Testis (tissue), 3 donors: Measurements from ENCODE around the gene CPA1. TPM values are rescaled to one million over a fixed set of nuclear protein-coding genes. Genes with fewer than 3 reads are reported as not detected.

Experiments
- DNase-seq: peaks from one replicate; pipeline ENCODE4 v3.0.0-alpha.2; 2019
- H3K27ac ChIP-seq, 2 donors: fragments of 200-600 bp; sonication (generic); one replicate each; pipeline ENCODE4 v1.5.1; 2019
- H3K27me3 ChIP-seq: fragments of 200-600 bp; sonication (generic); one replicate; pipeline ENCODE4 v1.5.1; 2019
- H3K36me3 ChIP-seq: fragments of 200-600 bp; sonication (generic); one replicate; pipeline ENCODE4 v1.5.1; 2017; ENCODE audit warnings: low read depth; ENCODE audit errors: missing control alignments
- H3K4me1 ChIP-seq: fragments of 200-600 bp; sonication (generic); one replicate; pipeline ENCODE4 v1.5.1; 2019
- H3K4me3 ChIP-seq, 2 donors: fragments of 200-600 bp; sonication (generic); one replicate each; pipeline ENCODE4 v1.5.1; 2017 to 2019
- H3K9me3 ChIP-seq: fragments of 200-600 bp; sonication (generic); one replicate; pipeline ENCODE4 v1.5.1; 2017
- POLR2A ChIP-seq: fragments of 450-650 bp; IDR thresholded peaks from one replicate; pipeline ENCODE4 v1.6.1; 2017; ENCODE audit warnings: antibody characterized with exemption, mild to moderate bottlenecking, moderate library complexity
- WGBS, 2 donors: methylation state at CpG; one replicate each; pipeline ENCODE4 v1.1.5; 2018; 5-methylcytosine and 5-hydroxymethylcytosine counted together
- intact Hi-C: fragments of 100-400 bp; cut with DNase I; formaldehyde crosslinking; loops from one replicate; pipeline ENCODE4 v1.15.1; 2023; ENCODE audit warnings: low total_unique reads
- polyA plus RNA-seq: library from polyadenylated mRNA; stranded (reverse); fragments of 350-450 nt; fragmentation: Illumina TruSeq; extraction: RNeasy Lipid Tissue Mini Kit (QIAGEN cat#74804); gene quantifications from one replicate; pipeline ENCODE4 v1.2.3, GENCODE V29; 2014; ENCODE audit warnings: low read depth, low replicate concordance; ENCODE audit not compliant: insufficient read depth
- total RNA-seq, 2 donors: library from RNA; depleted of rRNA; stranded (reverse); fragments of >200 nt; gene quantifications; one replicate each; pipeline ENCODE4 v1.2.3, GENCODE V29; 2016
- TF ChIP-seq, protein P1 (sequence below), 3 experiments: fragments of 450-650 bp in 2 of 3; fragments of 200-600 bp in 1 of 3; sonication (generic) in 1 of 3; IDR thresholded peaks; one replicate each; pipeline ENCODE4 v1.5.1; 2016 to 2019; ENCODE audit warnings: antibody characterized with exemption in 3 of 3, mild to moderate bottlenecking in 2 of 3, moderate library complexity in 1 of 3

CPA1 gene
- total and polyA plus RNA-seq, 3 donors from 2014 or later, result 2.5 to 3.9 (median 3.0) TPM

- DNase-seq, result no peak
- H3K36me3 ChIP-seq, result no peaks in the 10 kb centered on the region
- no peaks in the 10 kb centered on the region for H3K27me3 ChIP-seq
- intact Hi-C loops, result no loop called here
- no peaks in the 10 kb centered on the region for H3K9me3 ChIP-seq
- TF ChIP-seq, protein P1, sequence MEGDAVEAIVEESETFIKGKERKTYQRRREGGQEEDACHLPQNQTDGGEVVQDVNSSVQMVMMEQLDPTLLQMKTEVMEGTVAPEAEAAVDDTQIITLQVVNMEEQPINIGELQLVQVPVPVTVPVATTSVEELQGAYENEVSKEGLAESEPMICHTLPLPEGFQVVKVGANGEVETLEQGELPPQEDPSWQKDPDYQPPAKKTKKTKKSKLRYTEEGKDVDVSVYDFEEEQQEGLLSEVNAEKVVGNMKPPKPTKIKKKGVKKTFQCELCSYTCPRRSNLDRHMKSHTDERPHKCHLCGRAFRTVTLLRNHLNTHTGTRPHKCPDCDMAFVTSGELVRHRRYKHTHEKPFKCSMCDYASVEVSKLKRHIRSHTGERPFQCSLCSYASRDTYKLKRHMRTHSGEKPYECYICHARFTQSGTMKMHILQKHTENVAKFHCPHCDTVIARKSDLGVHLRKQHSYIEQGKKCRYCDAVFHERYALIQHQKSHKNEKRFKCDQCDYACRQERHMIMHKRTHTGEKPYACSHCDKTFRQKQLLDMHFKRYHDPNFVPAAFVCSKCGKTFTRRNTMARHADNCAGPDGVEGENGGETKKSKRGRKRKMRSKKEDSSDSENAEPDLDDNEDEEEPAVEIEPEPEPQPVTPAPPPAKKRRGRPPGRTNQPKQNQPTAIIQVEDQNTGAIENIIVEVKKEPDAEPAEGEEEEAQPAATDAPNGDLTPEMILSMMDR (IDR thresholded peaks at IDR 0.05), result no peak
- no peak for TF ChIP-seq POLR2A
- H3K4me1 ChIP-seq, result peaks cover 1% of the 10 kb centered on the region
- H3K4me3 ChIP-seq, result no peak overlapping the region
- WGBS, 2 donors, result 95 to 100% methylated on average over 4 to 6 of the region's 6 CpGs
- H3K27ac ChIP-seq, result no peak overlapping the region
Observed at GRCh38 chr7:130385600-130386066, 5.3 kb downstream of the CPA1 start.

- Histone ChIP-seq H3K9me3 (no peaks in the 10 kb centered on the region), H3K36me3 (no peaks in the 10 kb centered on the region), H3K27ac (no peak overlapping the region), H3K4me3 (no peak overlapping the region), H3K4me1 (no peaks in the 10 kb centered on the region), H3K27me3 (no peaks in the 10 kb centered on the region)
- no peak for TF ChIP-seq POLR2A
- TF ChIP-seq, protein P1 (IDR thresholded peaks at IDR 0.05), result no peak
- intact Hi-C loops, result no loop called here
- DNase-seq, result no peak
- 81 to 94% methylated on average over 3 of the region's 3 CpGs for WGBS, 2 donors
Observed at GRCh38 chr7:130386876-130387275, 6.6 kb downstream of the CPA1 start.

DNA sequence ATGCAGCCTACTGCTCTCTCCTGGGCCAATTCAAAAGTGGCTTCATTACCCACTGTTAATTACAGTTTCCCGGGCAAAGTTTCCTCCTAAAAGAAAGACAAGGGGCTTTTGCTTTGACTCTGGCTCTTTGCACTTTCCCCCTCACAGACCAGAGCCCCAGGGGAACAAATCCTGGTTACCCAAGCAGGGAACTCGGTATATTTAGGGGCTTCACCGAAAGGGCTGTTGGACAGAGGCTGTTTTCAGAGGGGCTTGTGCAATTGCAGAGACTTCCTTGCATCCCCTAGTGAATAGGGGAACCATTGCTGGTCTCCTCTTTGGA, 7.0 kb downstream of the CPA1 start:
- no peaks in the 10 kb centered on the region for H3K4me1 ChIP-seq
- no peak for TF ChIP-seq POLR2A
- TF ChIP-seq, protein P1 (IDR thresholded peaks at IDR 0.05), result no peak
- H3K4me3 ChIP-seq, result no peak overlapping the region
- no peaks in the 10 kb centered on the region for H3K9me3 ChIP-seq
- H3K36me3 ChIP-seq, result no peaks in the 10 kb centered on the region
- H3K27ac ChIP-seq, result no peak overlapping the region
- intact Hi-C loops, result no loop called here
- 90 to 100% methylated on average over 3 of the region's 3 CpGs for WGBS, 2 donors
- H3K27me3 ChIP-seq, result no peaks in the 10 kb centered on the region
- no peak for DNase-seq

DNA sequence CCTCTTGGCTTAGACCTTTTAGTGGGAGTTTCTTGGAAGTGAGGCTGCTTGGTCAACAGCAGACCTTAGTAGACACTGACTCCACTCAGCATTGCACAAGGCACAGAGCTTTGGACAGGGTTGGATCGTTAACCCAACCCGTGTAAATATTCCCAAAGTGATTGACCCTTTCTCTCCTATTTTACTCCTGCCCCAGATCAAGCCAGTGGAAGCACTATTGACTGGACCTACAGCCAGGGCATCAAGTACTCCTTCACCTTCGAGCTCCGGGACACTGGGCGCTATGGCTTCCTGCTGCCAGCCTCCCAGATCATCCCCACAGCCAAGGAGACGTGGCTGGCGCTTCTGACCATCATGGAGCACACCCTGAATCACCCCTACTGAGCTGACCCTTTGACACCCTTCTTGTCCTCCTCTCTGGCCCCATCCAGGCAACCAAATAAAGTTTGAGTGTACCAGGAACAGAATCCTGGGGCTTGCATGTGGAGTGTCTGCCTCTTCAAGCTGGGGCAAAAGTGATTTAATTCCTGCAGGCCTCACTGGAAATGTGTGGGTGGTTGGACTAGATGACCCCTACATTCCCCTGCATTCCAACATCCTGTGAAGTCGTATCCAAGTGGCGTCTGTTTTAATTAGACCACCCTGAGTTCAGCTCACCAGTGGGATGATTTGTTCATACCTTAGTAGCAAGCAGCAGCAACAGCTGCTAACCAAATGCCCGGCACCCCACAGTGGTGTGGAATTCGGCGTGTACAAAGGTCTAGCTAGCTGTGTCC, 7.5 kb downstream of the CPA1 start:
- TF ChIP-seq, protein P1 (IDR thresholded peaks at IDR 0.05), result no peak
- no peak for TF ChIP-seq POLR2A
- DNase-seq, result no peak
- Histone ChIP-seq H3K36me3 (no peaks in the 10 kb centered on the region), H3K9me3 (no peaks in the 10 kb centered on the region), H3K4me3 (no peak overlapping the region), H3K4me1 (peaks cover 2% of the 10 kb centered on the region), H3K27me3 (no peaks in the 10 kb centered on the region), H3K27ac (no peak overlapping the region)
- 71 to 74% methylated on average over 12 of the region's 12 CpGs for WGBS, 2 donors
- intact Hi-C loops, result no loop called here

DNA sequence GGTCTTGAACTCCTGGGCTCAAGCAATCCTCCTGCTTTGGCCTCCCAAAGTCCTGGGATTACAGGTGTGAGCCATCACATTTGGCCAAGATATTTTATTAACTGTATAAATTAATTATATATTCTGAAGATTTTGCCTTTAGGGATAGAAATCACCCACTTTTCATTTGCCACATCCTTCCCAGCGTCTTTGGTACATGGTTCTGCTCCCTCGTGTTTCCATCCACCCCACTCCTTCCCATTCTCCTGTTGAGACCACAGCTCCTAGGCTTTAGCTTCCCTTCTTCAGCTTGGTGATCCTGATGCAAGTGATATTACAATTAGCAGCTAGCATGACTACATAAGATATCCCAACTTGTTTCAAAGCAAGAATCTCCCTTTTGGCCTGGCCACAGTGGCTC, 8.4 kb downstream of the CPA1 start:
- WGBS, 2 donors, result 76 to 95% methylated on average over 2 of the region's 2 CpGs
- intact Hi-C loops, result no loop called here

More for the DNA sequence above, 8.4 kb downstream of the CPA1 start:
- H3K4me1 ChIP-seq, result peaks cover 10% of the 10 kb centered on the region
- no peak overlapping the region for H3K27ac ChIP-seq
- TF ChIP-seq, protein P1 (IDR thresholded peaks at IDR 0.05), result no peak
- no peaks in the 10 kb centered on the region for H3K27me3 ChIP-seq
- H3K9me3 ChIP-seq, result no peaks in the 10 kb centered on the region
- no peak for DNase-seq
- H3K4me3 ChIP-seq, result no peak overlapping the region
- no peaks in the 10 kb centered on the region for H3K36me3 ChIP-seq
